Spleen (tissue), 11 donors: ENCODE data around the gene C1orf35. TPM values are rescaled to one million over a fixed set of nuclear protein-coding genes. Genes with fewer than 3 reads are reported as not detected.

Experiments used
- DNase-seq: peaks from one replicate; pipeline ENCODE4 v3.0.0-alpha.2; 2020
- H3K27ac ChIP-seq, 8 donors: fragments of 200-600 bp; sonication (generic) in 7 of 8; 1 replicate in 4 of 8; 2 replicates in 4 of 8; pipeline versions ENCODE4 v1.5.0 to v1.8.0; 2016 to 2021; ENCODE audit warnings: inconsistent platforms in 4 of 8, mild to moderate bottlenecking in 4 of 8, moderate library complexity in 1 of 8
- H3K27me3 ChIP-seq, 7 donors: fragments of 200-600 bp; sonication (generic) in 6 of 7; replicated peaks in 1 of 7; 1 replicate in 4 of 7; 2 replicates in 3 of 7; pipeline versions ENCODE4 v1.5.0 to v1.8.0; 2016 to 2021; ENCODE audit warnings: inconsistent platforms in 3 of 7, mild to moderate bottlenecking in 1 of 7
- H3K36me3 ChIP-seq, 6 donors: fragments of 200-600 bp; sonication (generic) in 5 of 6; 1 replicate in 4 of 6; 2 replicates in 2 of 6; pipeline versions ENCODE4 v1.5.0 to v1.8.0; 2016 to 2021; ENCODE audit warnings: inconsistent platforms in 2 of 6
- H3K4me1 ChIP-seq, 6 donors: fragments of 200-600 bp; sonication (generic) in 5 of 6; 1 replicate in 3 of 6; 2 replicates in 3 of 6; pipeline versions ENCODE4 v1.5.0 to v1.8.0; 2016 to 2021; ENCODE audit warnings: inconsistent platforms in 3 of 6
- H3K4me3 ChIP-seq, 8 donors: fragments of 200-600 bp; sonication (generic) in 7 of 8; 1 replicate in 4 of 8; 2 replicates in 4 of 8; pipeline versions ENCODE4 v1.5.0 to v1.8.0; 2016 to 2021; ENCODE audit warnings: inconsistent platforms in 4 of 8, mild to moderate bottlenecking in 4 of 8, moderate library complexity in 2 of 8
- H3K9me3 ChIP-seq, 8 donors: fragments of 200-600 bp; sonication (generic) in 7 of 8; 1 replicate in 4 of 8; 2 replicates in 4 of 8; pipeline versions ENCODE4 v1.5.0 to v1.8.0; 2016 to 2021; ENCODE audit warnings: inconsistent platforms in 4 of 8
- POLR2A ChIP-seq, 3 donors: fragments of 450-650 bp; IDR thresholded peaks; one replicate each; pipeline ENCODE4 v1.5.1; 2017; ENCODE audit warnings: antibody characterized with exemption in 3 of 3, mild to moderate bottlenecking in 1 of 3
- POLR2AphosphoS5 ChIP-seq, 3 donors: sonication (generic); formaldehyde crosslinking; IDR thresholded peaks; one replicate each; pipeline ENCODE4 v1.5.1; 2017; ENCODE audit warnings: antibody characterized with exemption in 3 of 3
- WGBS, 5 donors: extraction: QIAGEN DNeasy Blood & Tissue Kit in 3 of 5; methylation state at CpG; one replicate each; pipeline versions ENCODE4 v1.1.5 to v1.1.7; 2013 to 2018; 5-methylcytosine and 5-hydroxymethylcytosine counted together
- intact Hi-C: fragments of 100-400 bp; cut with DNase I; formaldehyde crosslinking; loops from one replicate; pipeline ENCODE4 v1.15.0; 2023; ENCODE audit warnings: low total_unique reads
- polyA plus RNA-seq, 3 donors: library from polyadenylated mRNA; stranded (reverse); fragments of 200-250 nt; gene quantifications; one replicate each; pipeline ENCODE4 v1.2.1, GENCODE V29; 2013
- total RNA-seq, 7 donors: library from RNA; depleted of rRNA in 3 of 7; stranded (reverse); fragments of >200 nt in 3 of 7; fragmentation: NEBNext Ultra II Directional in 4 of 7; extraction: Animal tissue kit (Norgen Biotek cat#: 25700) in 4 of 7; gene quantifications; one replicate each; pipeline versions ENCODE4 v1.1.0 to v1.2.1, GENCODE V29; 2016 to 2021
- TF ChIP-seq, protein P1 (sequence below), 11 experiments: fragments of 200-600 bp in 7 of 11; fragments of 450-650 bp in 4 of 11; sonication (generic) in 4 of 11; IDR thresholded peaks in 8 of 11; conservative IDR thresholded peaks in 3 of 11; 1 replicate in 7 of 11; 2 replicates in 4 of 11; pipeline versions ENCODE4 v1.4.0 to v1.8.0; 2016 to 2021; ENCODE audit warnings: antibody characterized with exemption in 11 of 11, inconsistent platforms in 4 of 11, mild to moderate bottlenecking in 1 of 11
- donor health status: healthy with polysubstance abuse.
- donor health status: DM: no; HTN: no; CAD: no; lungs with moderate emphysema.
- donor health status: DM: no; HTN: no; CAD: no.
- donor health status: Bipolar disorder and iron deficiency.
- donor health status: healthy.
- donor health status: DM: no; HTN: no; CAD: no.
- donor health status: DM: yes; HTN: yes; CAD: no.

C1orf35 gene
- total and polyA plus RNA-seq, 10 donors: 7.3 to 23.4 (median 12.5) TPM

- Histone ChIP-seq H3K27ac (peak within 1 kb of the TSS; percentile 94 to 99 (median 98)), H3K9me3 (no peaks in the 10 kb centered on the region), H3K4me1 (peaks cover 28 to 81% (median 56%) of the 10 kb centered on the region in 6 donors), H3K4me3 (peak within 1 kb of the TSS; percentile 64 to 90 (median 80)), H3K36me3 (peaks cover 0 to 31% (median 2%) of the 10 kb centered on the region in 6 donors), H3K27me3 (no peaks in the 10 kb centered on the region)
- WGBS, 5 donors: 0 to 1% (median 0%) methylated on average over 40 to 95 of the region's 95 CpGs
- intact Hi-C loops: no loop called here
- DNase-seq: peak; percentile 100
- TF ChIP-seq, protein P1, sequence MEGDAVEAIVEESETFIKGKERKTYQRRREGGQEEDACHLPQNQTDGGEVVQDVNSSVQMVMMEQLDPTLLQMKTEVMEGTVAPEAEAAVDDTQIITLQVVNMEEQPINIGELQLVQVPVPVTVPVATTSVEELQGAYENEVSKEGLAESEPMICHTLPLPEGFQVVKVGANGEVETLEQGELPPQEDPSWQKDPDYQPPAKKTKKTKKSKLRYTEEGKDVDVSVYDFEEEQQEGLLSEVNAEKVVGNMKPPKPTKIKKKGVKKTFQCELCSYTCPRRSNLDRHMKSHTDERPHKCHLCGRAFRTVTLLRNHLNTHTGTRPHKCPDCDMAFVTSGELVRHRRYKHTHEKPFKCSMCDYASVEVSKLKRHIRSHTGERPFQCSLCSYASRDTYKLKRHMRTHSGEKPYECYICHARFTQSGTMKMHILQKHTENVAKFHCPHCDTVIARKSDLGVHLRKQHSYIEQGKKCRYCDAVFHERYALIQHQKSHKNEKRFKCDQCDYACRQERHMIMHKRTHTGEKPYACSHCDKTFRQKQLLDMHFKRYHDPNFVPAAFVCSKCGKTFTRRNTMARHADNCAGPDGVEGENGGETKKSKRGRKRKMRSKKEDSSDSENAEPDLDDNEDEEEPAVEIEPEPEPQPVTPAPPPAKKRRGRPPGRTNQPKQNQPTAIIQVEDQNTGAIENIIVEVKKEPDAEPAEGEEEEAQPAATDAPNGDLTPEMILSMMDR (IDR thresholded peaks at IDR 0.05 in 8 of 11, conservative IDR thresholded peaks at IDR 0.05 in 3 of 11): peak; percentile 39 to 83 (median 60)
- TF ChIP-seq POLR2A (IDR thresholded peaks at IDR 0.05) (peak; percentile 82 to 95 (median 91)), POLR2AphosphoS5 (IDR thresholded peaks at IDR 0.05) (peak; percentile 97 to 99 (median 98))
Measured at GRCh38 chr1:228139931-228140723, 37.0 kb upstream of the C1orf35 start, which contains the start of gene GUK1. Gene GUK1, plus strand, starts transcription at chr1:228140279. Its CDS starts 24 bp downstream, at chr1:228140303.

GRCh38 chr1:228139406-228139930 is 36.3 kb upstream of the C1orf35 start:
- Histone ChIP-seq H3K27me3 (no peaks in the 10 kb centered on the region), H3K4me3 (peak overlapping the region; percentile 47 to 90 (median 80)), H3K4me1 (peaks cover 28 to 75% (median 50%) of the 10 kb centered on the region in 6 donors), H3K36me3 (peaks cover 0 to 24% (median 2%) of the 10 kb centered on the region in 6 donors), H3K9me3 (no peaks in the 10 kb centered on the region), H3K27ac (peak overlapping the region; percentile 94 to 99 (median 98))
- TF ChIP-seq POLR2AphosphoS5 (IDR thresholded peaks at IDR 0.05) (no peak), POLR2A (IDR thresholded peaks at IDR 0.05) (peak in 2 of 3 donors; percentile 50)
- TF ChIP-seq, protein P1 (IDR thresholded peaks at IDR 0.05 in 8 of 11, conservative IDR thresholded peaks at IDR 0.05 in 3 of 11): no peak
- intact Hi-C loops: no loop called here
- WGBS, 5 donors: 22 to 25% (median 23%) methylated on average over 30 of the region's 30 CpGs
- DNase-seq: no peak

- H3K36me3 ChIP-seq: peaks cover 0 to 5% (median 0%) of the 10 kb centered on the region in 6 donors
- H3K4me1 ChIP-seq: peaks cover 9 to 49% (median 25%) of the 10 kb centered on the region in 6 donors
- no peak for DNase-seq
- no peaks in the 10 kb centered on the region for H3K9me3 ChIP-seq
- H3K27me3 ChIP-seq: no peaks in the 10 kb centered on the region
- intact Hi-C loops: no loop called here
- no peak overlapping the region for H3K4me3 ChIP-seq
- TF ChIP-seq POLR2AphosphoS5 (IDR thresholded peaks at IDR 0.05) (no peak), POLR2A (IDR thresholded peaks at IDR 0.05) (no peak)
- TF ChIP-seq, protein P1 (IDR thresholded peaks at IDR 0.05 in 8 of 11, conservative IDR thresholded peaks at IDR 0.05 in 3 of 11): no peak
- 33 to 40% (median 36%) methylated on average over 1 of the region's 1 CpG for WGBS, 5 donors
- peak overlapping the region in 5 of 8 donors; percentile 36 to 99 (median 98) for H3K27ac ChIP-seq
Measured at GRCh38 chr1:228136901-228137300, 33.8 kb upstream of the C1orf35 start.

DNA sequence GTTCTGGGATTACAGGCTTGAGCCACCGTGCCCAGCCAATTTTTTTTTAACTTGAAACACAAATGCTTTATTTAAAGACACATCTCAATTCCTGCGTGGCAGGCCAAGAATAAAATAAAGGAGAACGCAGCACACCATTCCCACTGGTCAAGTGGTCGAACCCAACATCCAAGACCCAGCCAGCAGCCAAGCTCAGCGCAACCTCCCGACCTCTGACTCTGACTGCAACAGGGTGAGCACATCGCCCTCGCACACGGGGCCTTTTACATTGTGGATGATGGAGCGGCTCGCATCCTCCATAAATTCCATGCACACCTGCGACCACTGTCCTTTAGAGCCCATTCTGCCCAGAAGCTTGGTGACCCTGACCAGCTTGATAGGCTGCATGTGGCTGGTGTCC is 31.5 kb upstream of the C1orf35 start:
- Histone ChIP-seq H3K36me3 (no peaks in the 10 kb centered on the region), H3K27ac (no peak overlapping the region), H3K27me3 (peaks cover 0 to 7% (median 0%) of the 10 kb centered on the region in 7 donors), H3K9me3 (no peaks in the 10 kb centered on the region), H3K4me1 (peaks cover 0 to 48% (median 19%) of the 10 kb centered on the region in 6 donors), H3K4me3 (no peak overlapping the region)
- intact Hi-C loops: no loop called here
- DNase-seq: no peak
- 86 to 92% (median 89%) methylated on average over 11 to 12 of the region's 12 CpGs for WGBS, 5 donors
- no peak for TF ChIP-seq POLR2A (IDR thresholded peaks at IDR 0.05)
- TF ChIP-seq POLR2AphosphoS5 (IDR thresholded peaks at IDR 0.05): no peak
- TF ChIP-seq, protein P1 (IDR thresholded peaks at IDR 0.05 in 8 of 11, conservative IDR thresholded peaks at IDR 0.05 in 3 of 11): no peak
